Neural progenitor cell (in vitro differentiated cells): Measurements from ENCODE around the gene SLC2A13.

ENCODE experiments used
- CTCF ChIP-seq: fragments of 200-600 bp; sonication (generic); IDR thresholded peaks from 2 replicates; pipeline ENCODE4 v1.5.1; 2017; ENCODE audit warnings: antibody characterized with exemption, mild to moderate bottlenecking
- EZH2 ChIP-seq: fragments of 200-600 bp; sonication (generic); IDR thresholded peaks from 2 replicates; pipeline ENCODE4 v1.6.1; 2017; ENCODE audit warnings: antibody characterized with exemption, mild to moderate bottlenecking, moderate library complexity
- EZH2phosphoT487 ChIP-seq: fragments of 200-600 bp; sonication (generic); IDR thresholded peaks from 2 replicates; pipeline ENCODE4 v1.6.1; 2017; ENCODE audit warnings: antibody characterized with exemption

DNA sequence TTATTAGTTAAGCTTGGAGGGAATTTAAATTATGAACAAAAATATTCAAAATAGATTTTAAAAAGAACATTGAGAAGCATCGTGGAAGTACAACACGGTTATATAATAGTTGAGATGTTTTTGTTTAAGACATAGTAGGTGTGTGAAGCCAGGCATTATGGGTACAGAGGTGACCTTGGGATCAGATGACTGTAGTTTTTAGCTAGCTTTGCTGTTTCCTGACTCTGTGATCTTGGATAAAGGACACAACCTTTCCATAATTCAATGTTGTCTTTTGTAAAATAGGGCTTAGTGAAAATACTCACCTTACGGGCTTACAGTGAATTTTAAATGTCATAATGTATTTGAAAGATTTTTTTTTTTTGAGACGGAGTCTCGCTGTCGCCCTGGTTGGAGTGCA, 239.7 kb downstream of the SLC2A13 start:
- TF ChIP-seq CTCF (no peak), EZH2 (no peak), EZH2phosphoT487 (no peak)
